ENCODE measurements around the gene SH2D7. TPM values are rescaled to one million over a fixed set of nuclear protein-coding genes. Genes with fewer than 3 reads are reported as not detected.

Gene SH2D7
- total RNA-seq, 2 experiments from 2014 or later, result not detected

DNA sequence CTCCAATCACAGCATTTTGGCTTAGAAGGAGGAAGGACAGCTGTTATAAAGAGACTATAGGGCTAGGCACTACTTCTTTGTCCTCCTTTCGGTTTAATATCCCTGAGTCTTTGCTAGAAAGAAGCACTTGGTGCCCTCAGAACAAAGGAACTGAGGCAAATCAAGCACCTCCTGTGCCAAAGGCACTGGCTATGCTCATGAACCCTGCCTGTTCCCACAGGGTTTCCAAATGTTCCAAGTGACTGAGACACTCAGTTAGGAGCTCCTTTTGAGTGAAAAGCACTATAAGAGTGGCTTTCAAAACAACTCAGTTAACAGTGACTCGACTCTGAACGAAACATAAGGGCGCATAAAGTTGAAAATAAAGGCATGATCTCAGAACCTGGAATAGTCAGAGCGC, 39.8 kb upstream of the SH2D7 start:
- H3K36me3 Mint-ChIP-seq (ENCODE audit: low read depth), result peaks cover 57% of the 10 kb centered on the region
- no peaks in the 10 kb centered on the region for H3K9me3 Mint-ChIP-seq
- no peaks in the 10 kb centered on the region for H3K27me3 Mint-ChIP-seq
- ChIA-PET POLR2A (no interaction called here), CTCF (interaction anchor here (1.0 to 6.8 kb wide), 7 partner anchors 10 to 55 kb away, joined by 3 to 73 read pairs (median 12); no protein-coding TSS in a partner anchor)
- peak overlapping the region; percentile 2 for H3K4me3 Mint-ChIP-seq
- peaks cover 98% of the 10 kb centered on the region for H3K4me1 Mint-ChIP-seq
- peak overlapping the region; percentile 91 for H3K27ac Mint-ChIP-seq
- DNase-seq, result no peak

DNA sequence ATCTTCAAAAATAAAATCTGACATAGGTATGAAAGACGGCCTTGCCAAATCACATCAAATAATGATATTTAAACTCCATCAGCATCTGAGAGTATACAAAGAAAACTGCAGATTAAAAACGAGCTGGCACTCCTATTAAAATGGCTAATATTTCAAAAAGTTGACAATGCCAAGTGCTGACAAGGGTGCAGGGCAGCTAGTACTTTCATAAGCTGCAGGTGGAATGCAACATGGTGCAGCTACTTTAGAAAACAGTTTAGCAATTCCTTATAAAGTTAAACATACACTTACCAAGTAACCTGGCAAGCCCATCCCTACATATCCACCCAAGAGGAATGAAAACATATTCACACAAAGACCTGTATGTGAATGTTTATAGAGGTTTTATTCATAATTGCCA, 37.8 kb upstream of the SH2D7 start:
- H3K9me3 Mint-ChIP-seq, result no peaks in the 10 kb centered on the region
- peaks cover 50% of the 10 kb centered on the region for H3K36me3 Mint-ChIP-seq (ENCODE audit: low read depth)
- ChIA-PET POLR2A (no interaction called here), CTCF (interaction anchor here (1.3 to 6.8 kb wide), 3 partner anchors 15 to 53 kb away, joined by 4 to 73 read pairs (median 12); no protein-coding TSS in a partner anchor)
- no peak for DNase-seq
- peaks cover 98% of the 10 kb centered on the region for H3K4me1 Mint-ChIP-seq
- no peak overlapping the region for H3K27ac Mint-ChIP-seq
- H3K4me3 Mint-ChIP-seq, result no peak overlapping the region
- no peaks in the 10 kb centered on the region for H3K27me3 Mint-ChIP-seq

DNA sequence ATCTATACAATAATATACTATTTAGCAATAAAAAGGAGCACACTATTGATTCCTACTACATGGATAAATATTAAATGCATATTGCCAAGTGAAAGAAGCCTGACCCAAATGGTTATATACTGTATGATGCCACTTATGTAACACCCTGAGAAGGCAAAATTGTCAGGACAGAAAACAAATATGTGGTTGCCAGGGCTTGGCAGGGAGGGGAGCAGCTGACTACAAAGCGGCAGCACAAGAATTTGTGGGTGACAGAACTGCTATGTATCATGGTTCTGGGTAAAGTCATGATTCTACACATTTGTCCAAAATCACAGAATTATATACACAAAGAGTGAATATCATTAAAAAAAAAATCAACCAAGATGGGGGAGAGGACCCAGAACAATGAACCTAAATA, 37.4 kb upstream of the SH2D7 start:
- Mint-ChIP-seq H3K36me3 (ENCODE audit: low read depth) (peaks cover 50% of the 10 kb centered on the region), H3K4me3 (no peak overlapping the region), H3K27ac (peak overlapping the region; percentile 70), H3K9me3 (no peaks in the 10 kb centered on the region), H3K4me1 (peaks cover 98% of the 10 kb centered on the region), H3K27me3 (no peaks in the 10 kb centered on the region)
- CTCF ChIA-PET, result interaction anchor here (1.3 to 6.8 kb wide), 3 partner anchors 14 to 20 kb away, joined by 3 to 73 read pairs (median 4); no protein-coding TSS in a partner anchor
- no peak for DNase-seq
- POLR2A ChIA-PET, result no interaction called here

DNA sequence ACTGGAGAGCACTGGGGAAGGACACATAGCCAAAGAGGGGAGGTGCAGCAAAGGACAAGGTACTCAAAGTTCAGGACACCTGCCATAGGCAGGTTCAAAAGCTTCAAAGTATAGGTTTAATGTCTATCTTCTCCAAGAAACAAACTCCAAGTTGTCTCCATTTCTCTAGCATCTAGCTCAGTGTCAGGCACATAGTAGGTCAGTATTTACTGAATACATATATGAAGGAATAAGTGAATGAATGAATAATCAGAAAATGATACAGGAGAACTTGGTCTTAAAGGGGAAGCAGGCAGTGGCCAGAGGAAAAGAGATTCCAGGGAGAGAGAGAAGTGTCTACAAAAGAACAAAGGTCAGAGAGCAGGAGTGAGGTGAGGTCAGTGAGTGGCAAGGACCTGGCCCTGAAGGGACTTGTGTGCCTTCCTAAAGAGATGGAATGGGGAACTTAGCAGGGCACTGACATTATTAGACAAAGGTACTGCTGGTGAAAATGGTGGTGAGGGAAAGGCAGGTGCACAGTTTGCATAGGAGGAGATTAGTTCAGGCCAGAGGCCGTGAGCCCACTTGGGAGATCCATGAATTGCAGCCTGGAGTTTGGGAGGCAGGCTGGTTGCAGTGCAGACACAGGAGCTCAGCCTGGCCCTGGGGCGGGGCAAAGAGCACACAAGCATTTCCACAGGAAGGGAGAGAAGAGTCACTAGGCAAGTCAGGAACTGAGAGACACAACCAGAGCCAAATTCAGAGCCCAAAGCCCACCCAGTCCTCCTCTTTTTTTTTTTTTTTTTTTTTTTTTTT, 36.2 kb upstream of the SH2D7 start:
- ChIA-PET POLR2A (no interaction called here), CTCF (interaction anchor here (0.6 to 6.8 kb wide), 9 partner anchors 8 to 379 kb away, joined by 3 to 73 read pairs (median 3); partner anchors contain the start of gene SH2D7)
- Mint-ChIP-seq H3K36me3 (ENCODE audit: low read depth) (peaks cover 49% of the 10 kb centered on the region), H3K4me3 (peak overlapping the region; percentile 47), H3K4me1 (peaks cover 93% of the 10 kb centered on the region), H3K9me3 (no peaks in the 10 kb centered on the region), H3K27me3 (no peaks in the 10 kb centered on the region), H3K27ac (peak overlapping the region; percentile 75)
- no peak for DNase-seq

DNA sequence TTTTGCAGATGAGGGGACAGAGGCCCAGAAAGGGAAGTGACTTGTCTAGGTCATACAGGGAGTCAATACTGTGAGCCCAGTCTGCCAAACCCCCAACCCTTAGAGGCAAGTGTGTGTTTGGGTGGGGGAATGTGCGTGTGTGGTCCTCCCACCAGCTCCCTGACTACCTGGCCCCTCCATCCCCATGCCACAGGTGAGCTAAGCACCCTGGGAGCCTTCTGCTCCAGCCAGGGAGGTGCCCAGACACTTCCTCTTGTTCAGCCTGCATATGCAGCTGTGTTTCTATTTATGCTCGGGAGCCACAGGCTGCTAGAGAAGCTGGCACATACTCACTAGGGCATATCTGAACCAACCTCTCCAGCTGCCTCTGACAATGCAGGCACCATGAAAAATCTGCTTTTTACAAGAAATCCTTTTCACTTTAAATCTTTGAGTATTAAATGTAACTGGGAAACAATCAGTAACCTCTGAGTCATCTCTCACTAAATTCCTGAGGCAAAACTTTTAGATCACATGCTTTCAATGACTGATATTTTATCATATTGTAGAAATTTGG, 35.6 kb upstream of the SH2D7 start:
- no peaks in the 10 kb centered on the region for H3K27me3 Mint-ChIP-seq
- H3K4me3 Mint-ChIP-seq, result peak overlapping the region; percentile 50
- ChIA-PET POLR2A (no interaction called here), CTCF (interaction anchor here (0.6 to 1.5 kb wide), 11 partner anchors 9 to 378 kb away, joined by 3 to 4 read pairs (median 3); partner anchors contain the start of gene SH2D7)
- H3K9me3 Mint-ChIP-seq, result no peaks in the 10 kb centered on the region
- no peak for DNase-seq
- peaks cover 44% of the 10 kb centered on the region for H3K36me3 Mint-ChIP-seq (ENCODE audit: low read depth)
- H3K27ac Mint-ChIP-seq, result peak overlapping the region; percentile 77
- peaks cover 88% of the 10 kb centered on the region for H3K4me1 Mint-ChIP-seq

DNA sequence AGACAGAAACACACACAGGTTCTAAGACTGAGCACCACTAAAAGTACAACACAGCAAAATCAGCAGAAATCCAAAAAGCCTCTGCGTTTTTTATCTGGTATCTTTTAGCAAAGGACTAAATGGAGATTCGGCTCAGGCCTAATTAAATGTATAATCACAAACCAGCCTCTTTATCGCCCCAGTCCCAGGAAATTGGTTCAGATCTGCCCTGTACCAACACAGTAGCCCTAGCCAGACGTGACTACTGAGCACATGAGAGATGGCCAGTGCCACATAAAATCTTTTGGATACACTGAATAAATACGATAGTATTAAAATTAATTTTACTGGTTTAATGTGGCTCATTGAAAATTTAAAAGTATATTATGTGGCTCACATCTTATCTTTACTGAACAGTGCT, 34.6 kb upstream of the SH2D7 start:
- Mint-ChIP-seq H3K27ac (peak overlapping the region; percentile 55), H3K36me3 (ENCODE audit: low read depth) (peaks cover 34% of the 10 kb centered on the region), H3K4me3 (no peak overlapping the region), H3K9me3 (no peaks in the 10 kb centered on the region), H3K27me3 (no peaks in the 10 kb centered on the region), H3K4me1 (peaks cover 84% of the 10 kb centered on the region)
- ChIA-PET POLR2A (no interaction called here), CTCF (interaction anchor here (0.6 to 3.0 kb wide), 7 partner anchors 8 to 557 kb away, joined by 3 to 20 read pairs (median 4); no protein-coding TSS in a partner anchor)
- no peak for DNase-seq

DNA sequence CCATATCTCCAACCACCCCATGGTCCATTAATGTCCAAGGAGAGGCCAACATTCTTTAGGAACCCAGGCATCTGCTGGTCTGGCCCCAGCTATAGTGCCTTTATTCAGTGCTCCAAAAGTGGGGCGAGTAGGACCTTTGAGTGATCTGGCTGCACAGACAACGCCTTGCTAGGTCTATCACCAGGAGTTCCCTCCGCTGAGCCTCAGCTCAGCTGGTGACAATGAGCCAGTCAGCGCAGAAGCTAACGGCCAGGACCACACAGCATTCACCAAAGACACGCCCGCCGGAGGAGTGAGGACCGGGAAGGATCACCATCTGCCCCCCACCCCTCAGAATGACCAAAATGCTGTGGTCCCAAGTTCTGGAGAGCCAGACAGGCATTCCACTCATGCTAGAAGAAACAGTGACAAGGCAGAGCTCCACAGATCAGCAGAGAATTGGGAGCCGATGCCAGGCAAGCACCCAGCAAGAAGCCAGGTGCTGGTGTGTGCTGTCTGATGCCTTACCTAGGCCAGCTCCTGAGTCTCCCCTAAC, 33.9 kb upstream of the SH2D7 start:
- ChIA-PET CTCF (interaction anchor here (0.7 to 3.0 kb wide), 7 partner anchors 8 to 82 kb away, joined by 3 to 20 read pairs (median 4); no protein-coding TSS in a partner anchor), POLR2A (no interaction called here)
- no peak for DNase-seq
- Mint-ChIP-seq H3K4me1 (peaks cover 78% of the 10 kb centered on the region), H3K36me3 (ENCODE audit: low read depth) (peaks cover 28% of the 10 kb centered on the region), H3K9me3 (no peaks in the 10 kb centered on the region), H3K27ac (peak overlapping the region; percentile 76), H3K4me3 (no peak overlapping the region), H3K27me3 (no peaks in the 10 kb centered on the region)

DNA sequence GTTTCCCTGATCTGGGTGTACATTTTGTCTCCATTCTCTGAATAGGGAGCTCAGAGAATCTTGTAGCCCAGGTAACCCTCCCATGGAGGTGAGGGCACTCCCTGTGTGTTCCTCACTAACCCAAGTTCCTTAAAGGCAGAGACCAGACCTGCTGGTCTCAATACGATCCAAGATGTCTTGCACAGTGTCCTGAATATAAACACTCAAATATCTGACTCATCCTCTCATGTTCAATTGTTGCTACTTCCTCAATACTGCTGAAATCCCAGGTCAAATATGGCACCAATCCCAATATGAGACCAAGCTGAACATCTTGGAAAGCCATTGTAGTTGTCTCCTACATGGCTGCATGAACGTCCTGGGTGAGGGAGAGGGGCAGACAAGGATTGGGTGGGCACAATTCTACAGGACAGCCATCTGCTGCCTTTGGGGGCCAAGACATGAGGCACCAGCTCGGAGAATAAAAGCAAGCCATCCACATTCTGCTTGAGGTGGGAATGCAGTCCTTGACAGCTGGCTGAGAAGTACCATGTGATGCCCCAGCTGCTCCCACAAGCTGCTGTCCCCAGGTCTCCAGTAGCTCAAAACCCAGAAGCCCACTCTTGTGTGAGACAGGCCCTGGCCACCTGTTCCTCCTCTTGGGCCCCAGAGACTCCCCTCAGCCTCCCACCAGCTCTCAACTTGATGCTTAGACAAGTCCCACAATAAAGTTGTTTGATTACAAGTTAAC, 33.1 kb upstream of the SH2D7 start:
- H3K4me1 Mint-ChIP-seq, result peaks cover 71% of the 10 kb centered on the region
- H3K27me3 Mint-ChIP-seq, result no peaks in the 10 kb centered on the region
- peak overlapping the region; percentile 76 for H3K27ac Mint-ChIP-seq
- CTCF ChIA-PET, result interaction anchor here (0.7 to 3.0 kb wide), 10 partner anchors 9 to 83 kb away, joined by 3 to 20 read pairs (median 4); no protein-coding TSS in a partner anchor
- H3K4me3 Mint-ChIP-seq, result no peak overlapping the region
- peaks cover 21% of the 10 kb centered on the region for H3K36me3 Mint-ChIP-seq (ENCODE audit: low read depth)
- POLR2A ChIA-PET, result no interaction called here
- no peaks in the 10 kb centered on the region for H3K9me3 Mint-ChIP-seq
- DNase-seq, result no peak

DNA sequence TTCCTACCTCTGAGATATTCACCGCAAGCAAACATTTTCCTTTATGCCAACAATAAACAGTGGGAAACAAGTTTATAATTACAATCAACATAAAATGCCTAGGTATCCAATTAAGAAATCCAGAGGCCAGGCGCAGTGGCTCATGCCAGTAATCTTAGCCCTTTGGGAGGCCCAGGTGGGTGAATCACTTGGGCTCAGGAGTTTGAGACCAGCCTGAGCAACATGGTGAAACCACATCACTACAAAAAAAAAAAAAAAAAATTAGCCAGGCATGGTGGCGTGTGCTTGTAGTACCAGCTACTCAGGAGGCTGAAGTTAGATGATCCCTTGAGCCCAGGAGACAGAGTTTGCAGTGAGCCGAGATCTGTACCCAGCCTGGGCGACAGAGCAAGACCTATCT, 32.1 kb upstream of the SH2D7 start:
- Mint-ChIP-seq H3K27me3 (no peaks in the 10 kb centered on the region), H3K4me3 (no peak overlapping the region), H3K27ac (peak overlapping the region; percentile 58), H3K36me3 (ENCODE audit: low read depth) (peaks cover 17% of the 10 kb centered on the region), H3K4me1 (peaks cover 61% of the 10 kb centered on the region), H3K9me3 (no peaks in the 10 kb centered on the region)
- ChIA-PET CTCF (interaction anchor here (0.7 to 3.0 kb wide), 6 partner anchors 10 to 401 kb away, joined by 3 to 20 read pairs (median 4); no protein-coding TSS in a partner anchor), POLR2A (interaction anchor here (0.6 kb wide), 1 partner anchor 15 kb away, joined by 4 read pairs; no protein-coding TSS in a partner anchor)
- no peak for DNase-seq

DNA sequence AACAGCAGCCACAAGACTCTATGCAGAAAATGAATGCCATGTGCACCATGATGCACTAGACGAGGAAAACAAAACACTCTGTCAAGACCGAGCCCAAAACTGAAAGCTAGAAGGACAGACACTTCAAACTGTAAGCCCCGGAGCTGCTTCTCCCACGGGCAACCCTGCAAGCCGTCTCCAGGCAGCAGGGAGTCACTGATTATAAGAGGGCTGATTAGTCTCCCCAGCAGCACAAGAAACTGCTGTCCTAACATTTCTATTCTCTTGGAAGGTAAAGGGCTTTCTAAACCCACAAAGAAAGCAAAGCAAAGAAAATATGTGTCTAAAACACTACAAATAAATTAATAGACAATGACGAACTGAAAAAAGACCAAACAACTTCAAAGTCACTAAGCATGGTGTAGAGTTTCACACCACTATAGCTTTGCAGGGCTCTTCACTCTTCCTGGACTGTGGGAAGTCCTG, 30.4 kb upstream of the SH2D7 start:
- Mint-ChIP-seq H3K36me3 (ENCODE audit: low read depth) (peaks cover 8% of the 10 kb centered on the region), H3K27me3 (no peaks in the 10 kb centered on the region), H3K9me3 (no peaks in the 10 kb centered on the region), H3K4me3 (peak overlapping the region; percentile 67), H3K27ac (peak overlapping the region; percentile 92), H3K4me1 (peaks cover 44% of the 10 kb centered on the region)
- POLR2A ChIA-PET, result no interaction called here
- CTCF ChIA-PET, result interaction anchor here (0.8 to 3.0 kb wide), 9 partner anchors 9 to 39 kb away, joined by 3 to 20 read pairs (median 4); no protein-coding TSS in a partner anchor
- DNase-seq, result peak; percentile 67

DNA sequence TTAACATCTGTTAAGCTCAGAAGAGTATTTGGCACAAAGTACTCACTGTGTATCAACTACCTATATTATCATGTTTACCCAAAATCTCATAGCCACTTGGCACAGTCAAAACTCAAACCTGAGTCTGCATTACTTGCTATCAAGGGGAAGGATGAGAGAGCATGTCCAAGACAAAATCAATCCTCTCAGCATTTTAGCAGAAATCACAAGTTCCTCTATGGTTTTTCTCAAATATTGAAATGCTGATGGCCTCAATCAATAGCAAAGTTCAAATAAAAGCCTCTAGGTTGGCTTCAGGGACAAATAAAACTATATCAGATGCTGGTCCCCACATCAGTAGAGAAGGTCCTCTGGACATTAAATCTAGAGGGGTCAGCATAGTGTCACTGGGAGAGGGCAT, 29.1 kb upstream of the SH2D7 start:
- POLR2A ChIA-PET, result no interaction called here
- Mint-ChIP-seq H3K36me3 (ENCODE audit: low read depth) (peaks cover 8% of the 10 kb centered on the region), H3K27ac (peak overlapping the region; percentile 55), H3K4me1 (peaks cover 32% of the 10 kb centered on the region), H3K27me3 (no peaks in the 10 kb centered on the region), H3K4me3 (no peak overlapping the region), H3K9me3 (no peaks in the 10 kb centered on the region)
- CTCF ChIA-PET, result interaction anchor here (0.9 to 3.0 kb wide), 5 partner anchors 8 to 205 kb away, joined by 4 to 20 read pairs (median 6); no protein-coding TSS in a partner anchor
- no peak for DNase-seq

DNA sequence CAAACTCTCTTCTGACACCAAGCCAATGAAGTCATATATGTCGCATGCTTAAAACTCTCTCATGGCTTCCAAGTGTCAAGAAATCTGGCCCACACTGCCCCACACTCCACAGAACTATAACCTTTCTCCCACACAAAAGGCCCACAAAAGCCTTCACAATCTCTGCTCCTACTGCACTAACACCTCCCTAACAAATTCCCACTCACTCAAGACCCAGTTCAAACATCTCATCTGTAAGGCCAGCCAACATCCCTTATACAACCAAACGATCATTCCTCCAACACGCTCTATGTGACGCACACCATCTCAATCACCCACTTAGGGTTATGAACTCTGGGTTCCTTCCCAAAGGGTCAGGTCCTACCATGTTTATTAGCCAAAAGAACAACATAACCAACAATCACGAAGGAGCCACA, 28.4 kb upstream of the SH2D7 start:
- POLR2A ChIA-PET, result no interaction called here
- H3K27ac Mint-ChIP-seq, result no peak overlapping the region
- H3K27me3 Mint-ChIP-seq, result no peaks in the 10 kb centered on the region
- CTCF ChIA-PET, result interaction anchor here (3.0 kb wide), 1 partner anchor 13 kb away, joined by 20 read pairs; no protein-coding TSS in a partner anchor
- DNase-seq, result no peak
- peaks cover 25% of the 10 kb centered on the region for H3K4me1 Mint-ChIP-seq
- no peak overlapping the region for H3K4me3 Mint-ChIP-seq
- no peaks in the 10 kb centered on the region for H3K9me3 Mint-ChIP-seq
- H3K36me3 Mint-ChIP-seq (ENCODE audit: low read depth), result peaks cover 8% of the 10 kb centered on the region
